Measurements from ENCODE around the gene CADPS. TPM values are rescaled to one million over a fixed set of nuclear protein-coding genes. Genes with fewer than 3 reads are reported as not detected.

CADPS gene
- total RNA-seq, 1 donor from 2014 or later: 149 TPM

DNA sequence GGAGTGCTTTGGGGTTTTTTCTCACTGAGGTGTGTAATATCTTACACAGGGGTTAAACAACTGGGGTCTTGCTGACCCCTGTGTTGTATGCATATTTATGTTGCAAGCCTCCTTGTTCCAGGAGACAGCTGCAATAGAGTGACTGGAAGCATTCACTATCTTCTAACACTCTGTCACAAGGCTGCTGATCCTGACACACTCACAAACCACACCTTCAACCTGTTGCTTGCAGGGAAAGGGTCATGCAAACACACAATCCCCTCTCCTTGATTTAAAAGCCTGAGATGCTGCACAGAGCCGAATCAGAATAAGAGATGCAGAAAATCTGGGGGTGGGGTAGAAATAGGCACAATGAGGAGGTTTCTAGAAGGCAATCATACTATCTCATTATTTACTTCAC is 197.3 kb downstream of the CADPS start:
- Mint-ChIP-seq H3K36me3 (ENCODE audit: insufficient read depth) (peaks cover 4% of the 10 kb centered on the region), H3K9me3 (ENCODE audit: low read depth) (no peaks in the 10 kb centered on the region), H3K4me3 (ENCODE audit: low read depth) (no peak overlapping the region), H3K27me3 (no peaks in the 10 kb centered on the region), H3K4me1 (ENCODE audit: low read depth) (peaks cover 22% of the 10 kb centered on the region), H3K27ac (no peak overlapping the region)
- no peak for DNase-seq (ENCODE audit: low spot score, unreplicated experiment)
- TF ChIP-seq, protein P1, sequence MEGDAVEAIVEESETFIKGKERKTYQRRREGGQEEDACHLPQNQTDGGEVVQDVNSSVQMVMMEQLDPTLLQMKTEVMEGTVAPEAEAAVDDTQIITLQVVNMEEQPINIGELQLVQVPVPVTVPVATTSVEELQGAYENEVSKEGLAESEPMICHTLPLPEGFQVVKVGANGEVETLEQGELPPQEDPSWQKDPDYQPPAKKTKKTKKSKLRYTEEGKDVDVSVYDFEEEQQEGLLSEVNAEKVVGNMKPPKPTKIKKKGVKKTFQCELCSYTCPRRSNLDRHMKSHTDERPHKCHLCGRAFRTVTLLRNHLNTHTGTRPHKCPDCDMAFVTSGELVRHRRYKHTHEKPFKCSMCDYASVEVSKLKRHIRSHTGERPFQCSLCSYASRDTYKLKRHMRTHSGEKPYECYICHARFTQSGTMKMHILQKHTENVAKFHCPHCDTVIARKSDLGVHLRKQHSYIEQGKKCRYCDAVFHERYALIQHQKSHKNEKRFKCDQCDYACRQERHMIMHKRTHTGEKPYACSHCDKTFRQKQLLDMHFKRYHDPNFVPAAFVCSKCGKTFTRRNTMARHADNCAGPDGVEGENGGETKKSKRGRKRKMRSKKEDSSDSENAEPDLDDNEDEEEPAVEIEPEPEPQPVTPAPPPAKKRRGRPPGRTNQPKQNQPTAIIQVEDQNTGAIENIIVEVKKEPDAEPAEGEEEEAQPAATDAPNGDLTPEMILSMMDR (IDR thresholded peaks at IDR 0.05; ENCODE audit: unreplicated experiment): no peak

DNA sequence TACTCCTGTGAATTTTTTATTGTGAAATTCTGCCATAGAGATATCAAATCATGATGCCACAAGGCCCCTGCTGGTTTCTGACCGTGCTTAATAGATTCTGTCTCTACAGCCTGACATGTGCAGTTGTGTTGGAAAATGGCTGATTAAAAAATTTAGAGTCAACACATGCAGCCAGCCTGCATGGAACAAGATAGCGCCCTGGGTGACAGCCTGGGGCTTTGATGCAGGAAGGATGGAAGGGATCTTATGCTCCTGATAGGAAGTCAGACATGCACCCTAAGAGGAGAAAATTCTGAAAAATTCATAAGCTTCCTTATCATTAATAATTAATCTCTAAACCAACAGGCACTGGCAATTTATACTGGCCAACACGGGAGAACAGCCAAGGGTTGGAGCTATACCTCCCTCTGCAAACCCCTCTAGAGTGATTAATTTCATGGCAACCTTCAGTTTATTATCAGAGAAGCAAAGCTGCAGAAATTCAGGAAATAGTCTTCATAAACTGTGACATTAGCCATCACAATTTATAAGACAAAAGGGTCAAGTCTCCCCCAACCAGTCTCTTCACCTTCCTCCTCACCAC is 198.4 kb downstream of the CADPS start:
- no peak overlapping the region for H3K4me3 Mint-ChIP-seq (ENCODE audit: low read depth)
- DNase-seq (ENCODE audit: low spot score, unreplicated experiment): no peak
- no peaks in the 10 kb centered on the region for H3K9me3 Mint-ChIP-seq (ENCODE audit: low read depth)
- no peak overlapping the region for H3K27ac Mint-ChIP-seq
- H3K27me3 Mint-ChIP-seq: no peaks in the 10 kb centered on the region
- TF ChIP-seq, protein P1 (IDR thresholded peaks at IDR 0.05; ENCODE audit: unreplicated experiment): no peak
- peaks cover 5% of the 10 kb centered on the region for H3K36me3 Mint-ChIP-seq (ENCODE audit: insufficient read depth)
- H3K4me1 Mint-ChIP-seq (ENCODE audit: low read depth): peaks cover 23% of the 10 kb centered on the region

DNA sequence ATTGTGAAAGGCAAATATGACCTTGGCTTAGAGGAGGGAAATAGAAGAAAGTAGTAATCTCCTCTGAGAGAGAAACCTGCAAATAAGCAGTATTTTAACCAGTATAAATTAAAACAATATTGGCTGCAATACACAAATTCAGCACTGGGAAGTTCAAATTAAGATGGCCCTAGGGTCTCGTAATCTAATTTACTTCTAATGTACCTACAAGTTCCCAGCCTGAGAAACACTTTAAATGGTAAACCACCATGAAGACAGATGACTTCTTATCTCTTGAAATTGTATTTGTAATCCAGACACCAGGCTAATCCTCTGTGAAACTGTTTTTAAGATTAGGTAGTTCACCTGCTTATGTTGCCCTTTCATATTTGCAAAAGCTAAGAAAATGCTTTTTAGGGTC is 199.7 kb downstream of the CADPS start:
- DNase-seq (ENCODE audit: low spot score, unreplicated experiment): no peak
- Mint-ChIP-seq H3K36me3 (ENCODE audit: insufficient read depth) (peaks cover 2% of the 10 kb centered on the region), H3K27me3 (no peaks in the 10 kb centered on the region), H3K4me3 (ENCODE audit: low read depth) (no peak overlapping the region), H3K4me1 (ENCODE audit: low read depth) (peaks cover 23% of the 10 kb centered on the region), H3K27ac (no peak overlapping the region), H3K9me3 (ENCODE audit: low read depth) (no peaks in the 10 kb centered on the region)
- TF ChIP-seq, protein P1 (IDR thresholded peaks at IDR 0.05; ENCODE audit: unreplicated experiment): no peak

DNA sequence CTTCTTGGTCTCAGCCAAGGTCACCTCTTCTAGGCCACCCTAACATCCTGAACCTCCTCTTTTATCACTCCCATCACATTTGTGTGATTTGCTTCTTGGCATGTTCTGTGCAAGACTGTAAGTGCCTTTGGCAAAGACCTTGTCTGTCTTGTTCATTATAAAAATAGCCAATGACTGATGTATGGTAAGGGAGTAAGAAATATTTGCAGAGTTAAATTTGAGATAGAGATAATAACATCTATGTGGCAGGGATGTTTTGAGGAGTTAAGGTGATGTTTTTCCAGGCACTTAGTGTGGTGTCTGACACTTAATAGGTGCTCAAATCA is 202.3 kb downstream of the CADPS start:
- H3K4me1 Mint-ChIP-seq (ENCODE audit: low read depth): peaks cover 21% of the 10 kb centered on the region
- no peaks in the 10 kb centered on the region for H3K9me3 Mint-ChIP-seq (ENCODE audit: low read depth)
- peaks cover 2% of the 10 kb centered on the region for H3K36me3 Mint-ChIP-seq (ENCODE audit: insufficient read depth)
- H3K27me3 Mint-ChIP-seq: no peaks in the 10 kb centered on the region
- no peak for DNase-seq (ENCODE audit: low spot score, unreplicated experiment)
- TF ChIP-seq, protein P1 (IDR thresholded peaks at IDR 0.05; ENCODE audit: unreplicated experiment): no peak
- H3K27ac Mint-ChIP-seq: no peak overlapping the region
- H3K4me3 Mint-ChIP-seq (ENCODE audit: low read depth): no peak overlapping the region

DNA sequence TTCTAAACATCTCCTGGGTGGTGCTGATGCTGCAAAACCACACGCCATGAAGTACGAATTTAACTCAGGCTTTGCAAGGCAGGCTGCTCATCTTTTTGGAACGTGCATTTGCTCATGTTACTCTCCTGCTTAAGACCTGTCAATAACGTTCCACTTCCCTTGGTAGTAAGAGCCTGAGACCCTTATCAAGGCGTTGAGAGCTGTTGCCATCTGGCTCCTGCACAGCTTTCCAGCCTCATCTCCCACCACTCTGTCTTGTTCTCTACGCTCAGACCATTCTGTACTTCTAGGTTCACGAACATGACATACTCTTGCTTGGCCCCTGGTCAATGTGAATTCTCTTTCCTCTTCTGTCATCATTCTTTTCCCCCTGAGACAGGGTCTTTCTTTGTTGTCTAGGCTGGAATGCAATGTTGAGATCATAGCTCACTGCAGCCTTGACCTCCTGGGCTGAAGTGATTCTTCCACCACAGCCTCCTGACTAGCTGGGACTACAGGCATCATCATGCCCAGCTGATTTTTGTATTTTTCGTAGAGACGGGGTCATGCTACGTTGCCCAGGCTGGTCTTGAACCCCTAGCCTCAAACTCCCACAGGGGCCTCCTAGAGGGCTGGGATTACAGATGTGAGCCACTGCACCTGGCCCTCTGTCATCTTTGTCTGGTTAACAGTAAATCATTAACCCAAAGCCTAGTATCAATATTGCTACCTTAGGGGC is 202.8 kb downstream of the CADPS start:
- peaks cover 18% of the 10 kb centered on the region for H3K4me1 Mint-ChIP-seq (ENCODE audit: low read depth)
- H3K36me3 Mint-ChIP-seq (ENCODE audit: insufficient read depth): peaks cover 2% of the 10 kb centered on the region
- no peaks in the 10 kb centered on the region for H3K27me3 Mint-ChIP-seq
- no peak for DNase-seq (ENCODE audit: low spot score, unreplicated experiment)
- no peaks in the 10 kb centered on the region for H3K9me3 Mint-ChIP-seq (ENCODE audit: low read depth)
- no peak overlapping the region for H3K4me3 Mint-ChIP-seq (ENCODE audit: low read depth)
- no peak overlapping the region for H3K27ac Mint-ChIP-seq
- TF ChIP-seq, protein P1 (IDR thresholded peaks at IDR 0.05; ENCODE audit: unreplicated experiment): no peak

All from progenitor cell of endocrine pancreas (in vitro differentiated cells).